HG03439 (cell line): ENCODE data around the gene SMARCB1.
A peak's percentile ranks its signal among the peaks of the same experiment; 100 is the strongest.

Experiments
- ATAC-seq: cut with Tn5 transposase; IDR thresholded peaks from one replicate; pipeline ENCODE4 v1.9.1; 2021; ENCODE audit warnings: mild to moderate bottlenecking, moderate library complexity; ENCODE audit not compliant: unreplicated experiment

Gene SMARCB1

GRCh38 chr22:23760056-23760455 lies 26.7 kb upstream of the SMARCB1 start:
- ATAC-seq: no peak

DNA sequence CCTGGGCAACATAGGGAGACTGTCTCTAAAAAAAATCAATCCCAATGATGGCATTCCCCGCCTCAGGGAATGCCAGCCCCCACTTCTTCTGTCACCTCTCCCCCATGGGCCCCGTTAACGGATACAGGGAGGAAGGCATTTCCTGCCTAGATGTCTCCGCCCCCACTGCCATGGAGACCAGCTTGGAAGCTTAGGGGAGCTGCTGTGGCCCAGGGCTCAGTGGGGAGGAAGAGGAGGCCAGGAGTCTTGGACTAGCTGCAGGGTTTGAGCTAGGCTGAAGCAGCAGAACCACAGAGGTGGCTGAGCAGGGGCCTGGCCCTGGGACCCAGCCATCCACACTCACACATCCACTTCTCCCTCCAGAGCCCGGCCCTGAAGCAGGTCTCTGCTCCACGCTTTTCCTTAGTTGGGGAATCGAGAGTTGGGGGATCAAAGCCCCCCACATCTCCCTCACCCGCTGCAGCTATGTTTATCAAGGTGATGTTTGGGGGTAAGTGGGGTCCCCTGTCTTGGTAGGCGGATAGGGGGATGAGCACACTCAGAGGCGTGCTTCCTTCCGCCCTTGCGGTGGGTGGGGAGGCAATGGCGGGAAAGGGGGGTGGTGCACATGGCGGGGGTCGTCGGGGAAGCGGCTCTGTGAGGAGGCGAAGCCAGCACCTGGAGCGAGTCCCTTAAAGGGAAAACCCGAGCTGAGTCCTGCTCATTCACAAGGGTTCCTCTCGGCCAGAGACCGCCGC lies 23.8 kb upstream of the SMARCB1 start, which contains the start of gene C22orf15:
Gene C22orf15, plus strand, starts transcription at position 149 of the 737 bp plus-strand sequence. Its CDS starts 317 bp downstream, at position 466.
- no peak for ATAC-seq

- ATAC-seq: no peak
Observed at GRCh38 chr22:23763579-23763945, 23.2 kb upstream of the SMARCB1 start.

DNA sequence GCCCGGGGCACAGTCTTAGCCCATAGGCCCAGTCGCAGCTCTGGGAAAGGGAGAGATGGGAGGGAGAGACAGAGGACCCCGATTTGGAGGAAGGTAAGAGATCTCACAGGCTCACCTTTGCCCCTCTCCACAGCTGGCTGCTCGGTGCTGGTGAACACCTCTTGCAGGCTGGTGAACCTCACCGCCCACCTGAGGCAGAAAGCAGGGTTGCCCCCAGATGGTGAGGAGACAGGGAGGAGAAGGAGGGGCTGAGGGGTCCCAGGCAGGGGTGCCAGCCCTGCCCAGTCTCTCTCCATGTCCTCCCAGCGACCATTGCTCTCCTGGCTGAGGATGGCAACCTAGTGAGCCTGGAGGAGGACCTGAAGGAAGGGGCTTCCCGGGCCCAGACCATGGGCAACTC lies 22.8 kb upstream of the SMARCB1 start:
- no peak for ATAC-seq

DNA sequence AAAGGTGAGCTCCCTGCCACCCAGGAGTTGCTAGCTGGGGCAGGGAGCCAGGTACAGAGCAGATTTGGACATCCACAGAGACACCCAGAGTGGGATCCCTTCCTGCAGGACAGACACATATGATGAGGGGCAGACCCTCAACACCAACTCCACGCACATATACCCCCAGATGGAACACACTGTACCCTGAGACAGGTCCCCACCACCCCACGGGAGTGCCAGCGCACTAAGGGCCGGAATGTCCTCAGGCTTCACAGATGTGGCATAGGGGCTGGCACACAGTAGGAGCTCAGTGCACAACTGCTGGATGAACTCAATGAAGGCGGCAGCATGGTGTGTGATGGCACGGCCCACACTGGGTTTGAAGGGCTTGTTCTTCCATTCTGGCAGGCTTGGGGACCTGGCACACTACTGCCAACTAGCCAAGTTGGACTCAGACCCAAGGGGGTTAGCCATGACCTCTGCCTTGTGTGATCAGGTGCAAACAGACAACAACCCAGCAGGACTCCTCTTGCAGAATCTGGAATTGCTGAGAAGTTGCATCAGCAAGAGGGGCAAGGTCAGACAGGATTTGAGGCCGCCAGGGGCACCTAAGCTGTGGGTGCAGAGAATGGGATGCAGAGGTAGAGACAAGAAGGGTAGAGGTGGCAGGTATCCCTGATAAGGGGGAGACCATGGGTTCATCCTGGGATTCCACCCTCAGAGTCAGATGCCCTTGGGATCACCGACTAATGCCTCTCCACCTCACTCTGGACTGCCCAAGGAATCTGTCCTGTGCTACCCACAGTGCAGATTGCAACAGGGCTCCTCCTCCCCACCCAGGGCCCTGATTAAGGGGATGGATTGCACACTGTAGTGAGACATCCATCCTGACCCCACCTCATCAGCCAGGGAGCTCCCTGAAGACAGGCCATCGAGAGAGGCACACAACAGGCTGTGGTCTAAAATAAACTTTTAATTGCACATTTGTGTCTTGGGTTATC lies 21.6 kb upstream of the SMARCB1 start:
- no peak for ATAC-seq

DNA sequence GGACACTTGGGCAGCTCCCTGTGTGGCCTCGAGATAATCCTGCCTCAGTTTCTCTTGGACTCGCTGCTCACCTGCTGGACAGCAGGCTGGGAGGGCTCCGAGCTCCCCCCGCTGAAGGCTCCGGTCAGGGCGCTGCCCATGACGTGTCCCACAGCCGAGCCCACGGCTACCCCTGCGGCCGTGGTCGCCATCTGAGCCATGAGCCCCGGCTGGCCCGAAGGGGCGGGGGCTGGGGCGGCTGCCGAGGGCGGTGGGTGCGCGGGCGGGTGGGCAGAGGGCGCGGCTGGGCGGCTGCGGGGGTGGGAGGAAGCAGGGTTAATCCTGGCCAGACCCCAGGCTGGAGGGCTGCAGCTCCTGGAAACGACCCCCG lies 19.5 kb upstream of the SMARCB1 start:
- ATAC-seq: no peak

DNA sequence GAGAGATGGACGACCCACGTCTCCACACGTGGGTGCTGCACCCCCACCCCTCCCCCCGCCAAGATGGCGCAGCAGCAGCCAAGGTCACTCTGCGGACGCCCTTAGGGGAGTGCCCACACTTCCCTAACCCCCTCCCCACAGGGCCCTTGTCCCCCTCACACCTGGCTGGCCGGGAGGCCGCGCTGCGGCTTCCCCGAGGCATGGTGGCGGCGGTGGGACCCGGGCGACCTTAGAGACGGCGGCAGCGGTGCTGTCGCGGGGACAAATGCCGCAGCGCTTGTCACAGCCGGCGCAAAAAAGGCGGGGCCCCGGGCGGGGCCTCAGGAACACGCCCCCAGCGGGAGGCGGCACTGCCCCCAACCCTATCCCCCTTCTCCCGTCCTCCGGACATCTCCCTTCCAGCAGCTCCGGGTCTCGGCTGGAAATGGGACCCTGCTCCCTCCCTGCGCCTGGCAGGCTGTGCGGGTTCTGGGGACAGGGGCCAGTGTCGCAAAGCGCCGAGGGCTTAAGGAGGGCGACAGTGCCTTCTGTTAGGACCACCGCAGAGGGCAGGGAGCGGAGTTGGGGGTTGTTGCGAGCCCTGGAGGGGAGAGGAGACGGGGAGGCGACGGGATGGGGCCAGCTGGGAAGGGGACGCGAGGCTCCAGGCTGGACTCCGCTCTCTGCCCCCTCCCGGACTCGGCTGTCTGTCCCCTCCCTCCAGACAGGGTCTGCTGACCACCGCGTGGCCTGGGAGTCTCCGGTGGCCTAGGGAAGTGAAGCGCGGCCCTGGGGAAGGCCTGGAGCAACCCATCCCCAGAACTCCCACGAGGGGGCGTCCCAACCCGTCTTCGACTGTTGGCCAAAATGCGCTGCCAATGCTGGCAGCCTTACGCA lies 18.9 kb upstream of the SMARCB1 start, which contains the start of gene CHCHD10:
Gene CHCHD10, minus strand, starts transcription at position 300 of the 876 bp plus-strand sequence. Its CDS starts 98 bp downstream, at position 202.
- peak; percentile 50 for ATAC-seq

DNA sequence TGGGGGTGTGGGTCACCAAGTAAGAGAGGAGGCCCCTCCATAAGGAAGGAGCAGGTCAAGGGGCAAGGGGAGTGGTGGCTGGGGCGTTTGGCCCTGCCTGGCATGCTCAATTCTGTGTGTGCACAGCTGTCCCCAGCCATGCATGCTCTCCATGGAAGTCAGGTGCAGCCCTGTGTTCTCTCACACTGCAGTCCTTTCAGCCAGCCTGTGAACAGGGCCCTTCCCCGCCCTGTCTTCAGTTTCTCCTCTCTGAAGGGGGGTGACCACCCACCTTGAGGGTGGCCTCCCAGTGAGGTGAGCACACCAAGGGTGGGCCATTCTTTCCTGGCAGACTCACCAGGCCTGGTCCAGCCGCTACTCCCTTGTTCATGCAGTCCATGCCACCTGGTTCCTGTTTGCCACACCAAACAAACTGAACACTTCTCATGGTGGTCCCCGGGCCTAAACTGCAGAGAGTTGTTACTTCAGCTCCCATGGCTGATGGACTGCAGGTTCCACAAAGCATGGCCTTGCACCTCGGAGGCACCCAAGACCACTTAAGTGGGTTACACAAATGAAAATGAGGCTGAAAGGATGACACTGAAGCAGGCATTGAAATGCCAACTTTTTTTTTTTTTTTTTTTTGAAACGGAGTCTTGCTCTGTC lies 17.3 kb upstream of the SMARCB1 start:
- no peak for ATAC-seq

DNA sequence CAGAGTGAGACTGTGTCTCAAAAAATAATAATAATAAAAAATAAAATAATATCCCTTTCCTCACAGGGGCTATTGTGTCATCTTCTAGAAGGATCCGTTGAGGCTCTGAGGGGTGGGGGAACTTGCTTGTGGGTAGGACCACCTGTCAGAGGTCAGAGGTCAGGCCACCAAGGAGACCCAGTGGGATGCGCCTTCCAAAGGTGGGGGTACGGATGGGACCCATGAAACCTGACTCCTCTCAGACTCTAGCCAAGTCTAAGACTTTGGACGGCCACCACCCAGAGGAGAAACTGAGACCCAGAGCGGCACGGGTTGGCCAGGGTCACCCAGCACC lies 14.5 kb upstream of the SMARCB1 start:
- ATAC-seq: no peak

DNA sequence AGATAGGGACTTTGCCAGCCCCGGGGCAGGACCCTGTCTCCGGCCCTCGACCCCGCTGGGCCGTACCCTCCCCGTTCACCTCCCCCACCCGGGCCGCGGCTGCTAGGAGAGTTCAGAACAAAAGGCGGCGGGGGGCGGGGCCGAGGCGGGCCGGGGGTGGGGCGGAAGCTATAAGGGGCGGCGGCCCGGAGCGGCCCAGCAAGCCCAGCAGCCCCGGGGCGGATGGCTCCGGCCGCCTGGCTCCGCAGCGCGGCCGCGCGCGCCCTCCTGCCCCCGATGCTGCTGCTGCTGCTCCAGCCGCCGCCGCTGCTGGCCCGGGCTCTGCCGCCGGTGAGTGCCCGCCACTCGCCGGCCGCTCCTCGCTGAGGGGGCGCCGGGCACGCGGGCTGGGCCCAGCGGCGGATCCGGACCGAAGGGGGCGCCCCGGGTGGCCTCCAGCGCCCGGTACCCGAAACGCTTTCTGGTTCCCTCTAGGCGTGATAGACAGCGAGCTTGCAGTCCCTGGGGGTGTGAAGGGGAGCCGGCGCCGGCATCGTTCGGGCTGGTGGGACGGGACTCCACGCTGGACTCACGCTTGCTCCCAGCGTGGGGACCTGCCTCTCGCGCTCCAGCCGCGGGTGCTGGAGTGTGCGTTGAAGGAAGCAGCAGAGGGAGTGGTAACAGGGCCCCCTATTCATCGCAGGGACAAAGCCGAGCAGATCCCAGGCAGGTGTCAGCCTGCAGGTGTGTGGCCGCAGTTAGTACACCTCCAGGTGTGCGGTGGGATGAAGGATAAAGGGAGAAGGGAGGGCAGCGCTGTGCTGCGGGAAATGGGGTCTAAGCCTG lies 13.9 kb upstream of the SMARCB1 start, which contains the start of gene MMP11:
Gene MMP11, plus strand, starts transcription at position 201 of the 825 bp plus-strand sequence. Its CDS starts 22 bp downstream, at position 223.
- ATAC-seq: no peak

GRCh38 chr22:23773483-23774113 lies 13.2 kb upstream of the SMARCB1 start:
- no peak for ATAC-seq

DNA sequence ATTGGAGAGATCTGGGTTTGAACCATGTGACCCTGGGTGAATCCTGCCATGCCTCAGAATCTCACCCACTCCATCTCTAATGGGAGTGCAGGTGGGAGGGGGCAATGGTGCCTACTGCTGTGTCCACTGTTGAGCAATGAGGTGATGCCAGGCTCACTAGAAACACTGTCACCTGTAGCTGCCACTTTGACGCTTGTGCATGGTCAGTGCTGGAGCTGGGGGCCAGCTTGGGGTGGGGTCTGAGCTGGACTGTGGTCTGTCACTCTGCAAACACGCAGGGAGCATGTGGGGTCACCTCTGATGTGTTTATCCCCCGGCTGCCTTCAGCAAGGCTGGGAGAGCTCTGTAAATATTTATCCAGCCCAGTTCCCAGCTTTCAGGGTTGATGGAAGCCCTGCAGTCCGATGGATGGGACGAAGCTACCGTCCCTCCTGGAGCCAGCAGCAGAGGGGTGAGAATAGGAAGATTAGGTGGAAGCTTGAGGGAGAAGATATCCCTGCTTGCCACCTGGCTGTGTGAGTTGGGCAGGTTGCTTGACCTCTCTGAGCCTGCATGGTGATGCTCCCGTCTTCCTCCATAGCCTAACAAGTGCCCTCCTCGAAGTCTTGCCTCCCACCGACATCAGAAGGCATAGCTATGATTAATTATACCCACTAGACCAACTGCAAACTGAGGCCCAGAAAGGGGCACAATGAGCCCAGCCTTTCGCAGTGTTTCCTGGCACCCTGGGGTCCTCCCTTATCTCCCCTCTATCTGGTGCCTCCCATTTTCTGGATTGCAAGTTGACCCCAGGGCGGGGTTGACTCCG lies 12.4 kb upstream of the SMARCB1 start:
- ATAC-seq: no peak

- no peak for ATAC-seq
Observed at GRCh38 chr22:23774922-23775436, 11.8 kb upstream of the SMARCB1 start.

DNA sequence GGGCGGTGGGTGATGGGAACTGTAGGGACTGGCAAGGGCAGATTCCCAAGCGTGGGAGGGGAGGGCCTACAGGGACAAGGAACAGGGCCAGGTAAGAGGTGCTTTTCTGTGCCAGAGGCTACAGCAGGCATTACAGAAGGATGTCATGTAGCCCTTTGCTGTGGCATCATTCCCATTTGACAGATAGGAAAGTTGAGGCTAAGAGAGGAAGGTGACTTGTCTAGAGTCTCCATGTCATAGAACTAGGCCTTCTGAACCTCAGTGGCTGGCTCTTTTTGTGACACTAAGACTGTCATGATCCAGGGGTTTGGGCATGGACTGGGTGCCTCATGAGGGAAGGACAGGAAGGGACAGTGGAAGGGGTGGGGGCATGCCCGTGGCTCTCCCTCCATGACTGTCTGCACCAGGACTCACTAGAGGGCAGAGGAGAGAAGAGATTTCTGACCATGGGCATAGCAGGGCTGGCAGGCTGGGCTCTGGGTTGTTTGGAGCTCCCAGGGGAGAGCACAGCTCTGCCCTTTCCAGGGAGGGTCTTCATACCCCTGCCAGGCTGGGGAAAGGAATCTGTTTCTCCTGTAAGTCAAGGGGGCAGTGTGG lies 10.9 kb upstream of the SMARCB1 start:
- ATAC-seq: no peak

DNA sequence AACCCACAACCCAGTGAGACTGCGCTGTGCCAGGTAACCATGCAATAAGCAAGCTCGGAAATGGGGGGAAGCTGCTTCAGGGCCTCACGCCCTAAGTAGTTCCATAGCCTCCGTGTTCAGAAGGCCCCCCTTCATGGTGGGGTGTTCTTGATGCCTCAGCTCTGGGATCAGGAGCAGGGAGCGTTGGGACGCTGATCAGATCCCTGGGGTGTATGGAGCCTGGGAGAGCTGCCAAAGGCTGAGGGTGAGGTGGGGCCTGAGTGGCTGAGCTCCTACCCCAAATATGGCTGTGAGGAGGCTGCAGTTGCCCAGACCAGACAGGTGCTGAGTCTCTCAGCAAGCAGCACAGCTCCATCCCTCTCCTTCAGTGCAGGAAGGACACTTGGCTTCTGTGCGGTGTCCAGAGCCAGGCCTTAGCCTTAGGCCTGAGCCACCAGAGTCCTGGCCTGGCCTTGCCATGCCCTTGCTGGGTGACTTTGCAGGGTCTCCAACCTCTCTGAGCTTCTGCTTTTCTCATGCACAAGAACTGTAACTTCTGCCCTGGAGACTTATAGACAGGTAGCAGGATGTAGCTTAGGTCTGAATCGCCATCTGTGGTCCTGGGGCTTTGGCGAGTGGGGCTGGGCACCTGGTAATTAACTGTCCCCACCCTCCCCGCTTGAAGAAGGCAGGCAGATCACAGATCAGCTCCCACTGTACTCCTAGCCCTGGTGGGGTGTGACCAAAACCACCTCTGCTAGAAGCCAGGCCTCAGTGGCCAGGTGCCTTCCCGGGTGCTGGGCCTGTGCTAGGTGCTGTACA lies 8.8 kb upstream of the SMARCB1 start:
- no peak for ATAC-seq

DNA sequence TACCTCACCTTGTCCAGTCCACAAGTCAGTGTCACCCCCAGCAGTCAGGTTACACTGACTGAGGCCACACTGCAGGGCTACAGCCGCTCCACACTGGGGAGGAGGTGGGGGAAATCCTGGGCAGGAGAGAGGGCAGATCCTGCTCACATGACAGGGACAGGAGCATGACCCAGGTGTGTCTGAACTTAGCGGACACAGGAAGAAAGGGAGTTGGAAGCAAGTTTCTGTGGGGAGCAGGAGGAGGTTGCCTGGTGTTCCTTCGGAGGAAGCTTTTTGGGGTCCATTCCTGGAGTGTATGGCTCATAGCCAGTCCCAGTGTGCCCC lies 8.2 kb upstream of the SMARCB1 start:
- no peak for ATAC-seq

DNA sequence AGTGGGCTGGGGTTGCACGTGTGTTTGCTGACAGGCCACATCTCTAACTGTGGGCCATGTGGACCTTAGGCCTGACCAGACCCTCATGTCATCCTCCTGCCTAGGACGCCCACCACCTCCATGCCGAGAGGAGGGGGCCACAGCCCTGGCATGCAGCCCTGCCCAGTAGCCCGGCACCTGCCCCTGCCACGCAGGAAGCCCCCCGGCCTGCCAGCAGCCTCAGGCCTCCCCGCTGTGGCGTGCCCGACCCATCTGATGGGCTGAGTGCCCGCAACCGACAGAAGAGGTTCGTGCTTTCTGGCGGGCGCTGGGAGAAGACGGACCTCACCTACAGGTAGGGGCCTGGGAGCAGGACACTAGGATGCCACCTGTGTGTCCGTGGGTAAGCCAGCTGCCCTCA lies 7.7 kb upstream of the SMARCB1 start:
- no peak for ATAC-seq
